Measurements from ENCODE around the gene PPIA.

Gene PPIA

DNA sequence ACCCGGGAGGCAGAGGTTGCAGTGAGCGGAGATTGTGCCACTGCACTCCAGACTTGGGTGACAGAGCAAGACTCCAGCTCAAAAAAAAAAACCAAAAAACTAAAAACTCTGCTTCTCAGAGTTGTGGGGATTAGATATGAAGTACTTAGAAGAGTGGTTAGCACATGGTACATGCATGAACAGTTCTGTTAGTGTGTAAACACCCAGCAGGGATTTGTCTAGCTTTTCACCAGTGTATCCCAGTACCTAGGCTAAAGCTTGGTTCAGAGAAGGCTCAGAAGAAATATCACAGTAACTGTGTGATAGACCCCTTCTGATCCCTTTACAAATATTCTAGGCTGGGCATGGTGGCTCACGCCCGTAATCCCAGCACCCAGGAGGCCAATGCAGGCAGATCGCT is 9.5 kb downstream of the PPIA start:
- Histone ChIP-seq H4K20me1 (ENCODE audit: insufficient read depth, low read length) (peaks cover 16% of the 10 kb centered on the region), H2AFZ (ENCODE audit: low read length) (no peak overlapping the region), H3K79me2 (ENCODE audit: low read length) (0 out of 2 replicates have a peak, but pooled peaks cover 3% of the 10 kb centered on the region), H3K4me3 (ENCODE audit: low read length) (no peak overlapping the region), H3K27ac (ENCODE audit: low read length) (no peak overlapping the region), H3K4me1 (ENCODE audit: low read length) (no peaks in the 10 kb centered on the region; the same call in 1 of the 2 replicates), H3K9ac (ENCODE audit: low read length) (no peak overlapping the region), H3K4me2 (ENCODE audit: low read depth, low read length) (no peak overlapping the region), H3F3A (ENCODE audit: insufficient read depth, low read length) (peaks cover 38% of the 10 kb centered on the region), H3K36me3 (replicated peaks; ENCODE audit: insufficient read depth, low read length) (peaks cover 13% of the 10 kb centered on the region), H3K27me3 (replicated peaks; ENCODE audit: insufficient read depth, low read length) (no peaks in the 10 kb centered on the region), H3K9me3 (replicated peaks; ENCODE audit: insufficient read depth, low read length) (no peaks in the 10 kb centered on the region), H3K9me2 (replicated peaks; ENCODE audit: insufficient read depth, low read length) (no peaks in the 10 kb centered on the region)
- no peak for DNase-seq
- TF ChIP-seq EZH2 (optimal IDR thresholded peaks at IDR 0.05; ENCODE audit: low read depth, low read length): no peak
- no peak for TF ChIP-seq EZH2phosphoT487 (IDR thresholded peaks at IDR 0.05; ENCODE audit: low read length)
- TF ChIP-seq, protein P1, sequence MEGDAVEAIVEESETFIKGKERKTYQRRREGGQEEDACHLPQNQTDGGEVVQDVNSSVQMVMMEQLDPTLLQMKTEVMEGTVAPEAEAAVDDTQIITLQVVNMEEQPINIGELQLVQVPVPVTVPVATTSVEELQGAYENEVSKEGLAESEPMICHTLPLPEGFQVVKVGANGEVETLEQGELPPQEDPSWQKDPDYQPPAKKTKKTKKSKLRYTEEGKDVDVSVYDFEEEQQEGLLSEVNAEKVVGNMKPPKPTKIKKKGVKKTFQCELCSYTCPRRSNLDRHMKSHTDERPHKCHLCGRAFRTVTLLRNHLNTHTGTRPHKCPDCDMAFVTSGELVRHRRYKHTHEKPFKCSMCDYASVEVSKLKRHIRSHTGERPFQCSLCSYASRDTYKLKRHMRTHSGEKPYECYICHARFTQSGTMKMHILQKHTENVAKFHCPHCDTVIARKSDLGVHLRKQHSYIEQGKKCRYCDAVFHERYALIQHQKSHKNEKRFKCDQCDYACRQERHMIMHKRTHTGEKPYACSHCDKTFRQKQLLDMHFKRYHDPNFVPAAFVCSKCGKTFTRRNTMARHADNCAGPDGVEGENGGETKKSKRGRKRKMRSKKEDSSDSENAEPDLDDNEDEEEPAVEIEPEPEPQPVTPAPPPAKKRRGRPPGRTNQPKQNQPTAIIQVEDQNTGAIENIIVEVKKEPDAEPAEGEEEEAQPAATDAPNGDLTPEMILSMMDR (IDR thresholded peaks at IDR 0.05; ENCODE audit: low read length): no peak

DNA sequence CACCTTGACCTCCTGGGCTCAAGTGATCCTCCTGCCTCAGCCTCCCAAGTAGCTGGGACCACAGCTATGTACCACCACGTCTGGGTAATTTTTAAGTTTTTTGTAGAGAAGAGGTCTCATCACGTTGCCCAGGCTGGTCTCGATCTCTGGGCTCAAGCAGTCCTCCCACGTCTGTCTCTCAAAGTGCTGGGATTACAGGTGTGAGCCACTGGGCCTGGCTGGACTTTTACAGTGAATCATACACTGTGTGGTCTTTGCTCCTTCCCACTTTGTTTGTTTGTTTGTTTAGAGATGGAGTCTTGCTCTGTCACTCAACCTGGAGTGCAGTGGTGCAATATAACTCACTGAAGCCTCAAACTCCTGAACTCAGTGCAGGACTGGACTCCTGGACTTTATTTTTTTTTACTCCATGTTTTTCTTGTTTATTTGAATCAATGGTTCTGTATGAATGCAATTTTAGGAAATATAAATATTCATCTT is 12.5 kb downstream of the PPIA start:
- no peak for TF ChIP-seq EZH2 (optimal IDR thresholded peaks at IDR 0.05; ENCODE audit: low read depth, low read length)
- TF ChIP-seq, protein P1 (IDR thresholded peaks at IDR 0.05; ENCODE audit: low read length): no peak
- TF ChIP-seq EZH2phosphoT487 (IDR thresholded peaks at IDR 0.05; ENCODE audit: low read length): no peak
- no peak overlapping the region for H2AFZ ChIP-seq (ENCODE audit: low read length)
- no peak overlapping the region for H3K9ac ChIP-seq (ENCODE audit: low read length)
- no peak overlapping the region for H3K4me2 ChIP-seq (ENCODE audit: low read depth, low read length)
- DNase-seq: no peak
- no peaks in the 10 kb centered on the region for H3K9me3 ChIP-seq (replicated peaks; ENCODE audit: insufficient read depth, low read length)
- H3K4me1 ChIP-seq (ENCODE audit: low read length): no peaks in the 10 kb centered on the region; the same call in 1 of the 2 replicates
- H3K27me3 ChIP-seq (replicated peaks; ENCODE audit: insufficient read depth, low read length): no peaks in the 10 kb centered on the region
- H3K27ac ChIP-seq (ENCODE audit: low read length): no peak overlapping the region
- H3K36me3 ChIP-seq (replicated peaks; ENCODE audit: insufficient read depth, low read length): no peaks in the 10 kb centered on the region
- H3K4me3 ChIP-seq (ENCODE audit: low read length): no peak overlapping the region
- no peaks in the 10 kb centered on the region for H3K9me2 ChIP-seq (replicated peaks; ENCODE audit: insufficient read depth, low read length)
- no peaks in the 10 kb centered on the region for H4K20me1 ChIP-seq (ENCODE audit: insufficient read depth, low read length)
- peaks cover 12% of the 10 kb centered on the region for H3F3A ChIP-seq (ENCODE audit: insufficient read depth, low read length)
- H3K79me2 ChIP-seq (ENCODE audit: low read length): no peaks in the 10 kb centered on the region

DNA sequence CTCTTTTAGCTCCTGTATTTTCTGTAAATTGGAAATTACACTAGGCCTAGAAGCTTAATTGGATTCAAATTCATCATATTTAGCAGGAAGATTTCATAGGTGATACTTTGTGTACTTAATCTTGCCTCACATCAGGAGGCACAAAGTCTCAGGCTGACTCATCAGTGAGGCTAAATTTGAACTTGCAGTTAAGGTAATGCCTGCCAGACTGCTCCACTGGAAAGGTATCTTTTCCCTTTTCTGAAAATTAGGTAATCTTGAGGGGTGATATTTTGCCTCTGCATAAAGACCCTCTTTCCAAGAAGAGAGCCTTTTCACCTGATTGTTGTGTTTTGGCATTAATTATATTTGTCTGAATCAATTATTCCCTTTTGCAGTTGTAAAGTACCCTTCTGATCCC is 14.6 kb downstream of the PPIA start:
- H3K4me2 ChIP-seq (ENCODE audit: low read depth, low read length): no peak overlapping the region
- H3K4me1 ChIP-seq (ENCODE audit: low read length): no peaks in the 10 kb centered on the region; the same call in 1 of the 2 replicates
- H2AFZ ChIP-seq (ENCODE audit: low read length): no peak overlapping the region
- no peaks in the 10 kb centered on the region for H3K27me3 ChIP-seq (replicated peaks; ENCODE audit: insufficient read depth, low read length)
- no peaks in the 10 kb centered on the region for H3K79me2 ChIP-seq (ENCODE audit: low read length)
- H3K36me3 ChIP-seq (replicated peaks; ENCODE audit: insufficient read depth, low read length): no peaks in the 10 kb centered on the region
- H4K20me1 ChIP-seq (ENCODE audit: insufficient read depth, low read length): no peaks in the 10 kb centered on the region
- DNase-seq: no peak
- H3F3A ChIP-seq (ENCODE audit: insufficient read depth, low read length): no peaks in the 10 kb centered on the region
- no peak overlapping the region for H3K27ac ChIP-seq (ENCODE audit: low read length)
- no peak for TF ChIP-seq EZH2 (optimal IDR thresholded peaks at IDR 0.05; ENCODE audit: low read depth, low read length)
- TF ChIP-seq, protein P1 (IDR thresholded peaks at IDR 0.05; ENCODE audit: low read length): no peak
- TF ChIP-seq EZH2phosphoT487 (IDR thresholded peaks at IDR 0.05; ENCODE audit: low read length): no peak
- no peaks in the 10 kb centered on the region for H3K9me2 ChIP-seq (replicated peaks; ENCODE audit: insufficient read depth, low read length)
- no peak overlapping the region for H3K9ac ChIP-seq (ENCODE audit: low read length)
- H3K4me3 ChIP-seq (ENCODE audit: low read length): no peak overlapping the region
- no peaks in the 10 kb centered on the region for H3K9me3 ChIP-seq (replicated peaks; ENCODE audit: insufficient read depth, low read length)
